Measurements from ENCODE around the gene MMP20.

The MMP20 gene

DNA sequence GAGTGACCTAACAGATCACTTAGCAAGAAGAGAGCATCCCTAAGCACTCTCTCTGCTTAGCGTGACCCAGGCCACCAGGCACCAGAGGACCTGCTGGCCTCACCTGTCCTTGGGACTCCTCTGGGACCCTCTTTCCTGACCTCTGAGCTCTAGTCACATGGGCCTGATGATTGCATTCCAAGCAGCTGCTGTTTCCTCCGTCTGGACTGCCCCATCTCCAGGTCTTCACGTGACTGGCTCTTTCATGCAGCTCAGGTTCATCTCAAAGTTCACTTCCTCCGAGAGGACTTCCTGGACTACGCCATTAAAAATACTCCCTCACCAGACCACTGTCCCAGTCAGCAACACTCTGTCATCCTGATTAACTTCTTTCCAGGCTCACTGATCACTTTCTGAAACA lies 2.9 kb downstream of the MMP20 start:
- no peak for DNase-seq (ENCODE audit: low read depth in 2 of 2)

- no peak for DNase-seq (ENCODE audit: low read depth in 2 of 2)
These were observed 4.1 kb downstream of the MMP20 start for GRCh38 chr11:102620818-102621561.

DNA sequence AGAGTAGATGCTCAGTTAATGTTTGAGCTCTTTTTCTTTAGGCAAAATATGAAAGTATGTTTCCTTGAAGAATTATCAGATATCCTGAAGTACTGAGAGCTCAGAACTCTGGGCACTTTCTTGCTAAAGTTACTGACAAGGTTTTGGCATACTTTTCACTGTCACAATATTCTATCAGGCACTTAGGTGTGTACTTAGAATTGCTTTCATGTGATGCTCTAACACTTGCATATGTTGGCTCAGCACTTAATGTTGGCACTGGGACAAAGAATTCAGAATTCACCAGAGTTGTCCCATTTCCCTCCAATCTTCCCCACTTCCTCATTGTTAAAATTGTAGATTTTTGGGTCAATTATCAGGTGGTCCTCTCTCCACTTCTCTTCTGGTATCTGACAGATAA lies 5.0 kb downstream of the MMP20 start:
- no peak for DNase-seq (ENCODE audit: low read depth in 2 of 2)

DNA sequence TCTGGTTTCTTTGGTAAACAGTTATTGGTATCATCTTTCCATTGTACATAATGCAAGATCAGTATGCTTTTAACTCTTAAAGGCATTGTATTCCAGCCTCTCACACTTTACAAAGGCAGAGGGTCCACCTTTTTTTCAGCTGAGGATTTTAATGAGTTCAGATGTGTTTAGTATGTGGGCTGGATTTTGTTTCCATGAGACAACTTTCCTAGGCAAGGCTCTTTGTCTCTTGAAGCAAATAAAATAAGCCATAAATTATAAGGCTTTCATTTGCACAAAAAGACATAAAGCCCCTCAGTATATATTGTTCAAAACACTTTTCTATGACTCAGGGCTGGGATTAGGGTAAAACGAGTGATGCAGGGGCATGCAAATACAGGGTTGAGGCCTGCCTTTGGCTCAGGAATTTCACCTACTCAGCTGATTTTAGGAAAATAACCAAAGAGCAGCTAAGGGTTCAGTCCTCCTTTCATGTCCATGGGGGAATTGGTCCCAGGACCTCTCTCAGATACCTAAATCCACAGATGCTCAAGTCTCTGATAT lies 7.6 kb downstream of the MMP20 start:
- no peak for DNase-seq (ENCODE audit: low read depth in 2 of 2)

GRCh38 chr11:102615894-102616432 lies 9.2 kb downstream of the MMP20 start:
- DNase-seq (ENCODE audit: low read depth in 2 of 2), result no peak

DNA sequence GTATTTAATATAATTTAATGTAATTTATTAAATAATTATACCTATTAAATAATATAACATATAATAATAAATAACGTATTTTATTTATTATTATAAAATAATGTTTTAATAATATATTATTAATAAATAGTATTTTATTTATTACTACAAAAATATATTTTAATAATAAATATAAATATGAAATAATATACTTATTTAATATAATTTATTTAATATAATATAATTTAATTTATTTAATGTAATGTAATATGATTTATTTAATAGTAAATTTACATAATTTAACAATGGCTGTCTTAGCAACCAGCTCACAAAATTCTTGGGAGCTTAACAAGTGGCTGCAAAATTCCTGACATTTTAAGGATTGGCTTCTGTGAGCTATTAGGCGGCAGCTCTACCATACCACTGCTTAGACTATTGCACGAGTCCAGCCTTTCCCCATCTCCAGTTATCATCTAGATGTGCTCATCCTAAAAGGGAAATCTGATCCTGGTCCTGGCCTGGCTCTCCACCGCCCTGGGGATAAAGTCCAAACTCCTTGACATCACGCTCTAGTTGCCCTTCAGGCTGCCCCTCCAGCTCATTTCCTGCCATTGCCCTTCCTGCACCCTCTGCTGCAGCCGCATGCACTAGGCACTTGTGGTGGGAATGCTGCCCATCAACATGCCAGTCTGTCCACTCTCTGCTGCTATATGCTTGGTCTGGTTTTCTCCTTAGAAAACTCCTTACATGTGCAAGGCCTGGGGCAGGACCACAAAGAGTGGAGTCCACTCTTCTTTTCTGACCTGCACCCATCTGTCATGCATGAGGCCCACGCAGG lies 9.8 kb downstream of the MMP20 start:
- no peak for DNase-seq (ENCODE audit: low read depth in 2 of 2)

DNA sequence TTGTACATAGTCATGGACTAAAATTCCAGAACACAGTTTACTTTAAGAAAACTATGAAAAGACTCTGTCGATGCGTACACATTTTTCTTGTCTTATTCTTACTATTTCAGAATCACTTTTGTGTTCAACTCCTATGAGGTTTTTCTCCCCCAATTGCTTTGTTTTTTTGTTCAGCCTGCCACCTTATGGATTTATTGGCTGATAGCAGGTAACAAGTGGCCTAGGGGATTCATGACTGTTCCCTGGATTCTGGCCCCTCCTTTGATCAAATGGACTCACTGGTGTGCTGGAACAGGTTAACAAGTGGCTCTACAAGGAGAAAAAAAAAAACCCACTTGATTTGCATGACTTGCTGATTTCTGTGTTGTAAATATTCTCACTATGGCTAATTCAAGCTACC lies 10.6 kb downstream of the MMP20 start:
- DNase-seq (ENCODE audit: low read depth in 2 of 2), result no peak

DNA sequence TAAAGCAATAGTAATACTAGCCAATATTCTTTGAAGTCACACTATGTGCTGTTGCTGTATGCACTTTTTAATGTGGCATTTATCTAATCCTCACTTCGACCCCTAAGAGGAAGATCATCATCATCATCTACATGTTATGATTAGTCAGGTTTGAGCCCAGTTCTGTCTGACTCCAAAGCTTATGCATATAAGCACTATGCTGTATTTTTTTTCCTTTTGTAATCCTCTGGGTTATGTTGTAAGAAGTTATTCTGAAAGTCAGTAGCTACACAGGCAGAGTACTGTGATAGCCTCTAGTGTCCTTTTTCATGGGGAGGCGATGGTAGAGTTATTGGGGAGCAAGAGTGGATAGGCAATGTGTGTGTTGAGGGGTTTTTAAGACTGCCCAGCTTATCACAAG lies 11.1 kb downstream of the MMP20 start:
- no peak for DNase-seq (ENCODE audit: low read depth in 2 of 2)

DNA sequence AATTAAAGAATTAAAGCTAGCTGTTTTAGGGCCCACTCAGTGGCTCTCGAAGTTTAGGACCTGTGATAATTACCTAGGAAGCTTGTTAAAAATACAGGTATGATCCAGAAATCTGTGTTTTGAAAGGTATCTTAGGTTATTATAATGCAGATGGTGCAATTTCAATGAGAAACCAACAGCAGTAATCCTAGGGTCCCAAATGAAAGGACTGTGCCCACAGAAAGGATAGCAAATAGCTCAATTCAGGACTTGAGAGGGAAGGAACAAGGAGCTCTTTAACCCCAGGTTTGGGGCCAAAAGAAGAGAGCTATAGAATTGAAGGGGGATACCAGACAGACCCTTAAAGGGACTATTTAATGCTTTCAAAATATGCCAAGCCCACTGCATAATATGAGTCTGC lies 11.7 kb downstream of the MMP20 start:
- no peak for DNase-seq (ENCODE audit: low read depth in 2 of 2)

GRCh38 chr11:102611291-102611690 lies 13.8 kb downstream of the MMP20 start:
- no peak for DNase-seq (ENCODE audit: low read depth in 2 of 2)

GRCh38 chr11:102610200-102610599 lies 14.9 kb downstream of the MMP20 start:
- DNase-seq (ENCODE audit: low read depth in 2 of 2), result no peak

DNA sequence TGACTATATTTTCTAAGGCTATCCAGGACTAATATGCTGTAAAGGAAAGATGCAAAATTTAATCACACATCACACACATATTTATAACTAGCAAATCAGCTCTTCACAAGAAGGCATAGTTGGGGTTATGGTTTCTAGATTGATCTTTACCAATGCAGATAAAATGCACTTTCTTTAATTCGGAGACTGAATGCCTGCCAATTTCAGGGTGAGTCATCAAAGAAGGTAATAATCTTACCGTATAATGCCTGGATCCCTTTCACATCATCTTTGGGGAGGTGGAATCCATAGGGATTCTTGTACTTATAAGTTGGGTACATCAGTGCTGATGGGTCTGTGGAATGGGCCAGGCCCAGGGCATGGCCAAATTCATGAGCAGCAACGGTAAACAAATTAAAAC lies 16.4 kb downstream of the MMP20 start:
- DNase-seq (ENCODE audit: low read depth in 2 of 2), result no peak

DNA sequence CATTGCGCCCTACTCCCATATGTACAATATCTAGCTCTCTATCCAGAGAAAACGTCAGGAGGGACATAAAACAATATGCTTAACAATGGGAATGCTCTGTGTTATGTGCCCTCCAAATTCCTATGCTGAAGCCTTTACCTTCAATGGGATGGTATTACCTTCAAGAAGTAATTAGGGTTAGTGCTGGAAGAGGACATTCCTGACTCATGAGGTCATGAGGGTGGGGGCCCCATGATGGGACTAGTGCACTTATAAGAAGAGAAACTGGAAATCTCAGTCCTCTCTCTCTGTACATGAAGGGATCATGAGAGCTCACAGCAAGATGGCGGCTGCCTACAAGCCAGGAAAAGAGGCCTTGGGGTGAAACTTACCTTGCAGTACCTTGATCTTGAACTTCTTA lies 20.3 kb downstream of the MMP20 start:
- no peak for DNase-seq (ENCODE audit: low read depth in 2 of 2)

GRCh38 chr11:102604011-102604410 lies 21.1 kb downstream of the MMP20 start:
- no peak for DNase-seq (ENCODE audit: low read depth in 2 of 2)

- DNase-seq (ENCODE audit: low read depth in 2 of 2), result no peak
These were observed 21.6 kb downstream of the MMP20 start for GRCh38 chr11:102603576-102603975.

DNA sequence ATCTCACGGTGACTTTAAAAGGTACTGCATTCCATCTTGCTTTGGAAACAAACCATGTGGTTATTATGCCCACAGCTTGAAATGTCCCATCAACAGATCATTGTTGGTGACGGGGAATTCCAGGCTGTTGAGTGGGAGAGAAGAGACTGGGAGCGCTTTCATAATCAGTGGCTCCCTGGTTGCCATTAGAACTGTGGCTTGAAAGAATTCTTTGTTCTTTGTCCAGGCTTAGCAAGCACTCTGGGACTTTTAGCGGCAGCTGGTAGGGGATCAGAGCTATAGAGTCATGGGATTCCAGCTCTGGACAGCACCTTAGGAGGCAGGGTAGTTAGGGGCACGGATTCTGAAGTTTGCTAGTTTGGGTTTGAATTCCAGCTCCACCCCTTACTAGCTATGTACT lies 22.0 kb downstream of the MMP20 start:
- DNase-seq (ENCODE audit: low read depth in 2 of 2), result no peak

DNA sequence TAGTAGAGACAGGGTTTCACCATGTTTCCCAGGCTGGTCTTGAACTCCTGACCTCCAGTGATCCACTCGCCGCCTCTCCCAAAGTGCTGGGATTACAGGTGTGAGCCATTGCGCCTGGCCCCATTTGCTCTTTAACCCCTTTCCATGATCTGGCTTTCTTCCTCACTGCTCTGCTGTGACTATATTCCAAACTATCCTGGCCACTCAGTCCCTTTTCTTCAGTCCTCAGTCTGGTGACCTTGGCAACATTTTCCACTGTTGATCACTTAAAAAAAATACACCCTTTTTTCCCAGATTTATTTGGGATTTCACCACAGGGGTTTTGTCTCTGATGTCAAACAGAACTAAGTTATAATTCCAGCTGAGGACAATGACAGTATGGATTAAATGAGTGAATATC lies 24.5 kb downstream of the MMP20 start:
- no peak for DNase-seq (ENCODE audit: low read depth in 2 of 2)

DNA sequence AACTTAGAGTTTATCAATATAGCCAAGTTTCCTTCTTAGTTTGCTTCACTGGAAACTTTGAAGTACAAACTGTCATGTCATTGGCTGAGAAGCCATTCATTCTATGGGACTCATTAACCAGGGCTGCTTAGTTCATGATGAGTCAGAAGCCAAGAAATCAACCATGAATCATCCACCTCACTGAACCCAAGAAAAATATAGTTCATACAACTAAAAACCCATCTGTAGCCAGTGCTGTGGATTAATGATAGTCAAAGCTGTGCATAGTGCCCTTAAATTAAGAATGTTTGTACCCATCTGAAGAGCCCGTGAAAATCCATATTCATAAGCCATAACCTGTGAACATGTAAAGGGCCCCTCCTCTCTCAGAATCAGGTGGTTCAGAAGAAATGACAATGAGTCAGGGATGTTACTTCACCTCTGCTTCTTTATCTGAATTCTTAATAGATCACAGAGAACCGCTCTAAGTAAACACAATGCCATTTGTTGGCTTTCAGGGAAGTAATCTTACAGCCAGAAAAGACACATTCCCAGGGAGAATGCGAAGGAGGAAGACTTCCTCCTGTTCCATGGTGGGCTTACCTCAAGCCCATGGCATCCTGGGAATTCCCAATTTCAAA lies 25.4 kb downstream of the MMP20 start:
- DNase-seq (ENCODE audit: low read depth in 2 of 2), result no peak

- no peak for DNase-seq (ENCODE audit: low read depth in 2 of 2)
These were observed 26.9 kb downstream of the MMP20 start for GRCh38 chr11:102598272-102598671.

DNA sequence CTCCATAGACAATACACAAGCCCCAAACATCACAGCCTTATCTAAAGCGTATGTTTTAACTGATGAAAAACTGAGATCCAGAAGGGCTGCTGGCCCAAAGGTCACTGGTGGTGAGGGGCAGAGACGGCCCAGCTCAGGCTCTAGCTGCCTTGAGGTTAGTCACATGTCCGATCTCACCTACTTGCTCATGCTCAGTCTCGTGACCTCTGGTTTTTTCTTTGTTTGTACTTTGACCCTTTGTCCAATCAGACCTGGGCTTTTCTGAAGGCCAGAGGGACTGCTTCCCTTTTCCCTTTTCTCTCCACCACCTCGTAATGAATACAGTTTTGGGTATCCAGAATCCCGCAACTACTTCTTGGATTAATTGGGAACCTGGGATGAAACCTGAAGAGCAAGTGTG lies 28.6 kb downstream of the MMP20 start:
- DNase-seq (ENCODE audit: low read depth in 2 of 2), result no peak

- no peak for DNase-seq (ENCODE audit: low read depth in 2 of 2)
These were observed 32.2 kb downstream of the MMP20 start for GRCh38 chr11:102592634-102593581.
